GOT3 (cell line): Measurements from ENCODE around the gene TRIML2.
"Not testable (repeated sequence)": the region's sequence is repeated elsewhere in the genome, so short reads cannot be mapped to it uniquely, and the experiment has no call there.

Experiments
- DNase-seq: peaks from one replicate; lab custom pipeline; 2025; ENCODE audit warnings: mixed read lengths; lab: John Stamatoyannopoulos, UW

The TRIML2 gene

GRCh38 chr4:188107931-188108843 is 1.2 kb downstream of the TRIML2 start:
- DNase-seq: no peak

GRCh38 chr4:188106454-188106853 is 2.9 kb downstream of the TRIML2 start:
- no peak for DNase-seq

- DNase-seq: no peak
These were observed 16.6 kb downstream of the TRIML2 start for GRCh38 chr4:188092824-188093223.

- no peak for DNase-seq
These were observed 22.5 kb downstream of the TRIML2 start for GRCh38 chr4:188086858-188087257.

- DNase-seq: no peak
These were observed 26.6 kb downstream of the TRIML2 start for GRCh38 chr4:188082796-188083195.

GRCh38 chr4:188078116-188078515 is 31.3 kb downstream of the TRIML2 start:
- no peak for DNase-seq

GRCh38 chr4:188076169-188076568 is 33.2 kb downstream of the TRIML2 start:
- no peak for DNase-seq

- no peak for DNase-seq
These were observed 48.3 kb downstream of the TRIML2 start for GRCh38 chr4:188061083-188061482.

- no peak for DNase-seq
These were observed 56.1 kb downstream of the TRIML2 start for GRCh38 chr4:188053302-188053701.

GRCh38 chr4:188046657-188047056 is 62.7 kb downstream of the TRIML2 start:
- DNase-seq: no peak

- DNase-seq: not testable (repeated sequence)
These were observed 63.9 kb downstream of the TRIML2 start for GRCh38 chr4:188045461-188045860.

- DNase-seq: no peak
These were observed 66.2 kb downstream of the TRIML2 start for GRCh38 chr4:188043154-188043553.

- no peak for DNase-seq
These were observed 67.2 kb downstream of the TRIML2 start for GRCh38 chr4:188042191-188042590.

- no peak for DNase-seq
These were observed 67.7 kb downstream of the TRIML2 start for GRCh38 chr4:188041721-188042120.
